SJCRH30 (cell line): Measurements from ENCODE around the gene EHMT1. TPM values are rescaled to one million over a fixed set of nuclear protein-coding genes. Genes with fewer than 3 reads are reported as not detected.

Source experiments
- DNase-seq, 2 experiments: peaks; one replicate each; pipeline ENCODE4 v3.0.0-alpha.2; 2015 to 2020
- H3K27ac ChIP-seq: fragments of 250-450 bp; sonication (Bioruptor Pico); 2 replicates; pipeline ENCODE4 v1.5.1; 2020; ENCODE audit warnings: mild to moderate bottlenecking, moderate library complexity
- H3K27me3 ChIP-seq: fragments of 250-450 bp; sonication (Bioruptor Pico); 2 replicates; pipeline ENCODE4 v1.5.1; 2020; ENCODE audit warnings: mild to moderate bottlenecking, moderate library complexity
- H3K36me3 ChIP-seq: fragments of 250-450 bp; sonication (Bioruptor Pico); 2 replicates; pipeline ENCODE4 v1.5.1; 2020; ENCODE audit warnings: mild to moderate bottlenecking, moderate library complexity
- H3K4me1 ChIP-seq: fragments of 250-450 bp; sonication (Bioruptor Pico); 2 replicates; pipeline ENCODE4 v1.5.1; 2020; ENCODE audit warnings: mild to moderate bottlenecking, moderate library complexity
- H3K4me3 ChIP-seq: fragments of 250-450 bp; sonication (Bioruptor Pico); 2 replicates; pipeline ENCODE4 v1.5.1; 2020; ENCODE audit warnings: mild to moderate bottlenecking, moderate library complexity
- H3K9me3 ChIP-seq: fragments of 250-450 bp; sonication (Bioruptor Pico); replicated peaks from 2 replicates; pipeline ENCODE4 v1.5.1; 2020; ENCODE audit warnings: mild to moderate bottlenecking, moderate library complexity
- total RNA-seq: library from RNA; depleted of rRNA; stranded (reverse); fragments of >200 nt; shearing (Covaris generic); gene quantifications from 2 replicates; pipeline ENCODE4 v1.2.3, GENCODE V29; 2014

Gene EHMT1
- total RNA-seq, 1 experiment from 2014 or later, result 79.6 TPM

- no peak for DNase-seq
- Histone ChIP-seq H3K36me3 (peaks cover 45% of the 10 kb centered on the region), H3K9me3 (no peaks in the 10 kb centered on the region), H3K27ac (no peak overlapping the region), H3K4me1 (peaks cover 10% of the 10 kb centered on the region), H3K4me3 (no peak overlapping the region), H3K27me3 (no peaks in the 10 kb centered on the region)
These were observed 136.6 kb downstream of the EHMT1 start for GRCh38 chr9:137755261-137755927.

GRCh38 chr9:137756045-137756744 is 137.4 kb downstream of the EHMT1 start:
- Histone ChIP-seq H3K9me3 (no peaks in the 10 kb centered on the region), H3K36me3 (peaks cover 43% of the 10 kb centered on the region), H3K27ac (no peak overlapping the region), H3K27me3 (no peaks in the 10 kb centered on the region), H3K4me3 (no peak overlapping the region), H3K4me1 (peaks cover 10% of the 10 kb centered on the region)
- DNase-seq, result no peak

- Histone ChIP-seq H3K4me3 (no peak overlapping the region), H3K36me3 (peaks cover 46% of the 10 kb centered on the region), H3K27me3 (no peaks in the 10 kb centered on the region), H3K9me3 (no peaks in the 10 kb centered on the region), H3K27ac (peak overlapping the region; percentile 17; the same call in 1 of the 2 replicates), H3K4me1 (peaks cover 10% of the 10 kb centered on the region)
- no peak for DNase-seq
These were observed 138.3 kb downstream of the EHMT1 start for GRCh38 chr9:137757139-137757538.

GRCh38 chr9:137757613-137758029 is 138.8 kb downstream of the EHMT1 start:
- H3K4me3 ChIP-seq, result no peak overlapping the region
- H3K27ac ChIP-seq, result peak overlapping the region; percentile 17
- H3K27me3 ChIP-seq, result no peaks in the 10 kb centered on the region
- peak; percentile 23 to 45 for DNase-seq
- no peaks in the 10 kb centered on the region for H3K9me3 ChIP-seq
- peaks cover 10% of the 10 kb centered on the region for H3K4me1 ChIP-seq
- H3K36me3 ChIP-seq, result peaks cover 50% of the 10 kb centered on the region

GRCh38 chr9:137758067-137758466 is 139.3 kb downstream of the EHMT1 start:
- DNase-seq, result no peak
- Histone ChIP-seq H3K9me3 (no peaks in the 10 kb centered on the region), H3K36me3 (peaks cover 54% of the 10 kb centered on the region), H3K4me3 (no peak overlapping the region), H3K4me1 (peaks cover 10% of the 10 kb centered on the region), H3K27ac (peak overlapping the region; percentile 17), H3K27me3 (no peaks in the 10 kb centered on the region)

- Histone ChIP-seq H3K36me3 (peaks cover 57% of the 10 kb centered on the region), H3K4me1 (peaks cover 10% of the 10 kb centered on the region), H3K27me3 (no peaks in the 10 kb centered on the region), H3K27ac (no peak overlapping the region), H3K9me3 (no peaks in the 10 kb centered on the region), H3K4me3 (no peak overlapping the region)
- no peak for DNase-seq
These were observed 140.3 kb downstream of the EHMT1 start for GRCh38 chr9:137759117-137759516.

GRCh38 chr9:137759649-137760321 is 141.0 kb downstream of the EHMT1 start:
- Histone ChIP-seq H3K4me3 (no peak overlapping the region), H3K9me3 (no peaks in the 10 kb centered on the region), H3K27ac (peak overlapping the region; percentile 29), H3K27me3 (no peaks in the 10 kb centered on the region), H3K4me1 (peaks cover 10% of the 10 kb centered on the region), H3K36me3 (peaks cover 58% of the 10 kb centered on the region)
- DNase-seq, result peak; percentile 45 to 53

GRCh38 chr9:137760426-137760825 is 141.6 kb downstream of the EHMT1 start:
- H3K27me3 ChIP-seq, result no peaks in the 10 kb centered on the region
- no peaks in the 10 kb centered on the region for H3K9me3 ChIP-seq
- H3K36me3 ChIP-seq, result peaks cover 52% of the 10 kb centered on the region
- H3K4me3 ChIP-seq, result no peak overlapping the region
- peak overlapping the region; percentile 29 for H3K27ac ChIP-seq
- H3K4me1 ChIP-seq, result peaks cover 10% of the 10 kb centered on the region
- peak; percentile 29 to 37 for DNase-seq

- H3K27ac ChIP-seq, result no peak overlapping the region
- no peak for DNase-seq
- peaks cover 10% of the 10 kb centered on the region for H3K4me1 ChIP-seq
- H3K4me3 ChIP-seq, result no peak overlapping the region
- H3K27me3 ChIP-seq, result no peaks in the 10 kb centered on the region
- H3K36me3 ChIP-seq, result peaks cover 47% of the 10 kb centered on the region
- no peaks in the 10 kb centered on the region for H3K9me3 ChIP-seq
These were observed 142.2 kb downstream of the EHMT1 start for GRCh38 chr9:137761032-137761431.

- Histone ChIP-seq H3K36me3 (peaks cover 53% of the 10 kb centered on the region), H3K27ac (no peak overlapping the region), H3K4me3 (no peak overlapping the region), H3K27me3 (no peaks in the 10 kb centered on the region), H3K9me3 (no peaks in the 10 kb centered on the region), H3K4me1 (peaks cover 10% of the 10 kb centered on the region)
- DNase-seq, result no peak
These were observed 143.0 kb downstream of the EHMT1 start for GRCh38 chr9:137761793-137762192.

GRCh38 chr9:137762414-137763061 is 143.7 kb downstream of the EHMT1 start:
- Histone ChIP-seq H3K27me3 (no peaks in the 10 kb centered on the region), H3K36me3 (peaks cover 59% of the 10 kb centered on the region), H3K4me1 (peaks cover 8% of the 10 kb centered on the region), H3K9me3 (no peaks in the 10 kb centered on the region), H3K4me3 (no peak overlapping the region), H3K27ac (no peak overlapping the region)
- DNase-seq, result no peak

- H3K4me1 ChIP-seq, result peaks cover 2% of the 10 kb centered on the region; the same call in 1 of the 2 replicates
- H3K27me3 ChIP-seq, result no peaks in the 10 kb centered on the region
- DNase-seq, result no peak
- peaks cover 57% of the 10 kb centered on the region for H3K36me3 ChIP-seq
- no peak overlapping the region for H3K27ac ChIP-seq
- no peaks in the 10 kb centered on the region for H3K9me3 ChIP-seq
- H3K4me3 ChIP-seq, result no peak overlapping the region
These were observed 144.6 kb downstream of the EHMT1 start for GRCh38 chr9:137763271-137763955.

GRCh38 chr9:137764171-137764671 is 145.4 kb downstream of the EHMT1 start:
- H3K4me3 ChIP-seq, result no peak overlapping the region
- peaks cover 57% of the 10 kb centered on the region for H3K36me3 ChIP-seq
- peaks cover 2% of the 10 kb centered on the region; the same call in 1 of the 2 replicates for H3K4me1 ChIP-seq
- H3K9me3 ChIP-seq, result no peaks in the 10 kb centered on the region
- no peak overlapping the region for H3K27ac ChIP-seq
- DNase-seq, result no peak
- H3K27me3 ChIP-seq, result no peaks in the 10 kb centered on the region

- Histone ChIP-seq H3K27ac (no peak overlapping the region), H3K9me3 (no peaks in the 10 kb centered on the region), H3K36me3 (peaks cover 62% of the 10 kb centered on the region), H3K4me3 (no peak overlapping the region), H3K27me3 (no peaks in the 10 kb centered on the region), H3K4me1 (peaks cover 1% of the 10 kb centered on the region; the same call in 1 of the 2 replicates)
- DNase-seq, result no peak
These were observed 146.2 kb downstream of the EHMT1 start for GRCh38 chr9:137764981-137765380.
